DOHH2 (cell line): ENCODE results near the gene NSMCE1.

Source experiments
- H3F3A ChIP-seq: fragments of 200-600 bp; sonication (generic), shearing (Covaris generic); 2 replicates; pipeline ENCODE4 v1.6.0; 2016; ENCODE audit warnings: antibody characterized with exemption, mild to moderate bottlenecking; ENCODE audit not compliant: control insufficient read depth, insufficient read depth
- H3K27ac ChIP-seq: fragments of 200-600 bp; sonication (generic); 2 replicates; pipeline ENCODE4 v1.5.1; 2014; ENCODE audit warnings: low read depth, mild to moderate bottlenecking, low read length, moderate library complexity
- H3K27me3 ChIP-seq: fragments of 200-600 bp; sonication (generic); 2 replicates; pipeline ENCODE4 v1.6.1; 2014; ENCODE audit warnings: mild to moderate bottlenecking, low read length, mixed read lengths; ENCODE audit not compliant: control insufficient read depth
- H3K36me3 ChIP-seq: fragments of 200-600 bp; sonication (generic); 2 replicates; pipeline ENCODE4 v1.6.1; 2014; ENCODE audit warnings: mild to moderate bottlenecking, low read length, moderate library complexity, mixed read lengths; ENCODE audit not compliant: control insufficient read depth
- H3K4me1 ChIP-seq: fragments of 200-600 bp; sonication (generic); 2 replicates; pipeline ENCODE4 v1.6.1; 2014; ENCODE audit warnings: mild to moderate bottlenecking, low read length, mixed read lengths; ENCODE audit not compliant: control insufficient read depth
- H3K4me2 ChIP-seq: fragments of 200-600 bp; sonication (generic); 2 replicates; pipeline ENCODE4 v1.6.0; 2014; ENCODE audit warnings: mild to moderate bottlenecking, low read length, moderate library complexity
- H3K4me3 ChIP-seq: fragments of 200-600 bp; sonication (generic); 2 replicates; pipeline ENCODE4 v1.5.1; 2014; ENCODE audit warnings: mild to moderate bottlenecking, low read length, mixed read lengths
- H3K79me2 ChIP-seq: fragments of 200-600 bp; sonication (generic); 2 replicates; pipeline ENCODE4 v1.6.1; 2014; ENCODE audit warnings: mild to moderate bottlenecking, low read length, mixed read lengths; ENCODE audit not compliant: control insufficient read depth
- H3K9me2 ChIP-seq: fragments of 200-600 bp; sonication (generic); replicated peaks from 2 replicates; pipeline ENCODE4 v1.6.1; 2014; ENCODE audit warnings: mild to moderate bottlenecking, low read length, mixed read lengths; ENCODE audit not compliant: control insufficient read depth
- H3K9me3 ChIP-seq: fragments of 200-600 bp; sonication (generic); 2 replicates; pipeline ENCODE4 v1.6.1; 2014; ENCODE audit warnings: antibody characterized with exemption, low read length, mixed read lengths; ENCODE audit not compliant: control insufficient read depth, insufficient read depth
- H4K20me1 ChIP-seq: fragments of 200-600 bp; sonication (generic); 2 replicates; pipeline ENCODE4 v1.6.0; 2014; ENCODE audit warnings: low read depth, mild to moderate bottlenecking, antibody characterized with exemption, low read length, moderate library complexity; ENCODE audit not compliant: control insufficient read depth, insufficient read depth
- CTCF ChIP-seq: fragments of 200-600 bp; sonication (generic); IDR thresholded peaks from one replicate; pipeline ENCODE4 v1.5.1; 2014; ENCODE audit warnings: antibody characterized with exemption, mild to moderate bottlenecking, low read depth, low read length; ENCODE audit not compliant: poor library complexity, severe bottlenecking
- EZH2phosphoT487 ChIP-seq: fragments of 200-600 bp; sonication (generic); IDR thresholded peaks from 2 replicates; pipeline ENCODE4 v1.6.1; 2017; ENCODE audit warnings: borderline replicate concordance, mild to moderate bottlenecking, antibody characterized with exemption, low read length, moderate library complexity, mixed read lengths

Gene NSMCE1

GRCh38 chr16:27256861-27257260 lies 11.7 kb downstream of the NSMCE1 start:
- Histone ChIP-seq H3K9me2 (no peaks in the 10 kb centered on the region), H3K4me1 (peaks cover 22% of the 10 kb centered on the region)
- TF ChIP-seq EZH2phosphoT487 = no peak
- no peak for TF ChIP-seq CTCF

GRCh38 chr16:27254262-27254811 lies 14.2 kb downstream of the NSMCE1 start:
- TF ChIP-seq CTCF = no peak
- Histone ChIP-seq H3K4me1 (peaks cover 17% of the 10 kb centered on the region), H3K79me2 (peaks cover 5% of the 10 kb centered on the region), H4K20me1 (no peaks in the 10 kb centered on the region), H3K27me3 (no peaks in the 10 kb centered on the region), H3K36me3 (peaks cover 44% of the 10 kb centered on the region), H3K9me3 (no peaks in the 10 kb centered on the region), H3K4me2 (no peak overlapping the region), H3K9me2 (no peaks in the 10 kb centered on the region), H3F3A (peaks cover 7% of the 10 kb centered on the region; the same call in 1 of the 2 replicates), H3K27ac (no peak overlapping the region), H3K4me3 (no peak overlapping the region)

More at GRCh38 chr16:27256861-27257260, 11.7 kb downstream of the NSMCE1 start:
- H4K20me1 ChIP-seq = no peaks in the 10 kb centered on the region
- H3K27ac ChIP-seq = no peak overlapping the region
- peaks cover 42% of the 10 kb centered on the region for H3K36me3 ChIP-seq
- H3K9me3 ChIP-seq = no peaks in the 10 kb centered on the region
- H3F3A ChIP-seq = peaks cover 2% of the 10 kb centered on the region; the same call in 1 of the 2 replicates
- peaks cover 17% of the 10 kb centered on the region for H3K79me2 ChIP-seq
- H3K4me3 ChIP-seq = no peak overlapping the region
- no peak overlapping the region for H3K4me2 ChIP-seq
- H3K27me3 ChIP-seq = no peaks in the 10 kb centered on the region

GRCh38 chr16:27253526-27253930 lies 15.0 kb downstream of the NSMCE1 start:
- peaks cover 7% of the 10 kb centered on the region; the same call in 1 of the 2 replicates for H3F3A ChIP-seq
- no peak overlapping the region for H3K4me2 ChIP-seq
- H3K4me1 ChIP-seq = peaks cover 17% of the 10 kb centered on the region
- no peak overlapping the region for H3K4me3 ChIP-seq
- no peak for TF ChIP-seq CTCF
- TF ChIP-seq EZH2phosphoT487 = no peak
- peaks cover 44% of the 10 kb centered on the region for H3K36me3 ChIP-seq
- H3K27ac ChIP-seq = no peak overlapping the region
- no peaks in the 10 kb centered on the region for H3K9me3 ChIP-seq
- no peaks in the 10 kb centered on the region for H4K20me1 ChIP-seq
- no peaks in the 10 kb centered on the region for H3K9me2 ChIP-seq
- H3K79me2 ChIP-seq = no peaks in the 10 kb centered on the region; the same call in 1 of the 2 replicates
- no peaks in the 10 kb centered on the region for H3K27me3 ChIP-seq
